Spleen (tissue), 7 donors: ENCODE data around the gene MAN2A2.

Source experiments
- CTCF ChIP-seq, 11 experiments: fragments of 200-600 bp in 7 of 11; fragments of 450-650 bp in 4 of 11; sonication (generic) in 4 of 11; IDR thresholded peaks in 8 of 11; conservative IDR thresholded peaks in 3 of 11; 1 replicate in 7 of 11; 2 replicates in 4 of 11; pipeline versions ENCODE4 v1.4.0 to v1.8.0; 2016 to 2021; ENCODE audit warnings: antibody characterized with exemption in 11 of 11, inconsistent platforms in 4 of 11, mild to moderate bottlenecking in 1 of 11
- POLR2A ChIP-seq, 3 donors: fragments of 450-650 bp; IDR thresholded peaks; one replicate each; pipeline ENCODE4 v1.5.1; 2017; ENCODE audit warnings: antibody characterized with exemption in 3 of 3, mild to moderate bottlenecking in 1 of 3
- donor health status: DM: no; HTN: no; CAD: no; lungs with moderate emphysema.
- donor health status: DM: no; HTN: no; CAD: no.
- donor health status: DM: no; HTN: no; CAD: no.

GRCh38 chr15:90893175-90894090, 9.7 kb upstream of the MAN2A2 start:
- TF ChIP-seq POLR2A (IDR thresholded peaks at IDR 0.05) = no peak
- peak in 1 of 11 experiments; percentile 16 for TF ChIP-seq CTCF (IDR thresholded peaks at IDR 0.05 in 8 of 11, conservative IDR thresholded peaks at IDR 0.05 in 3 of 11)
